NCI-H1694 treated with DMSO at 0.1 percent for 48 hours (cell line): ENCODE measurements around the gene ATG13.

Experiments used
- DNase-seq: peaks from one replicate; lab custom pipeline; 2025; lab: John Stamatoyannopoulos, UW

The ATG13 gene

GRCh38 chr11:46607516-46607915 lies 9.8 kb upstream of the ATG13 start:
- DNase-seq, result no peak

GRCh38 chr11:46609386-46609785 lies 8.0 kb upstream of the ATG13 start:
- no peak for DNase-seq

- DNase-seq, result no peak
These were observed 5.6 kb upstream of the ATG13 start for GRCh38 chr11:46611526-46612304.

- no peak for DNase-seq
These were observed 5.0 kb upstream of the ATG13 start for GRCh38 chr11:46612326-46612725.

- DNase-seq, result no peak
These were observed 1.6 kb upstream of the ATG13 start for GRCh38 chr11:46615756-46616155.

- no peak for DNase-seq
These were observed 711 bp upstream of the ATG13 start for GRCh38 chr11:46616551-46617133.

GRCh38 chr11:46617972-46618314 lies 590 bp downstream of the ATG13 start:
- DNase-seq, result no peak

- DNase-seq, result no peak
These were observed 1.5 kb downstream of the ATG13 start for GRCh38 chr11:46618837-46619236.

GRCh38 chr11:46625406-46625805 lies 8.1 kb downstream of the ATG13 start:
- DNase-seq, result no peak

GRCh38 chr11:46628961-46629360 lies 11.6 kb downstream of the ATG13 start:
- DNase-seq, result no peak

GRCh38 chr11:46630237-46630636 lies 12.9 kb downstream of the ATG13 start:
- no peak for DNase-seq

GRCh38 chr11:46631676-46632075 lies 14.3 kb downstream of the ATG13 start:
- no peak for DNase-seq

GRCh38 chr11:46632502-46632901 lies 15.1 kb downstream of the ATG13 start:
- no peak for DNase-seq

GRCh38 chr11:46633291-46634217 lies 16.2 kb downstream of the ATG13 start:
- no peak for DNase-seq

- DNase-seq, result no peak
These were observed 18.3 kb downstream of the ATG13 start for GRCh38 chr11:46635557-46636139.

GRCh38 chr11:46637546-46637945 lies 20.2 kb downstream of the ATG13 start:
- no peak for DNase-seq

- DNase-seq, result no peak
These were observed 22.0 kb downstream of the ATG13 start for GRCh38 chr11:46639197-46639839.

- DNase-seq, result no peak
These were observed 22.9 kb downstream of the ATG13 start for GRCh38 chr11:46640036-46640788.

GRCh38 chr11:46641639-46642038 lies 24.3 kb downstream of the ATG13 start:
- no peak for DNase-seq

- DNase-seq, result no peak
These were observed 25.4 kb downstream of the ATG13 start for GRCh38 chr11:46642627-46643335.

- DNase-seq, result no peak
These were observed 26.2 kb downstream of the ATG13 start for GRCh38 chr11:46643531-46643930.
